Activated T-cell treated with anti-CD3 and anti-CD28 coated beads for 4 hours (primary cell): Measurements from ENCODE around the gene ABHD1.
"Not testable (repeated sequence)": the region's sequence is repeated elsewhere in the genome, so short reads cannot be mapped to it uniquely, and the experiment has no call there.

Experiments used
- DNase-seq: peaks from one replicate; pipeline ENCODE4 v3.0.0-alpha.2; 2020

Gene ABHD1

DNA sequence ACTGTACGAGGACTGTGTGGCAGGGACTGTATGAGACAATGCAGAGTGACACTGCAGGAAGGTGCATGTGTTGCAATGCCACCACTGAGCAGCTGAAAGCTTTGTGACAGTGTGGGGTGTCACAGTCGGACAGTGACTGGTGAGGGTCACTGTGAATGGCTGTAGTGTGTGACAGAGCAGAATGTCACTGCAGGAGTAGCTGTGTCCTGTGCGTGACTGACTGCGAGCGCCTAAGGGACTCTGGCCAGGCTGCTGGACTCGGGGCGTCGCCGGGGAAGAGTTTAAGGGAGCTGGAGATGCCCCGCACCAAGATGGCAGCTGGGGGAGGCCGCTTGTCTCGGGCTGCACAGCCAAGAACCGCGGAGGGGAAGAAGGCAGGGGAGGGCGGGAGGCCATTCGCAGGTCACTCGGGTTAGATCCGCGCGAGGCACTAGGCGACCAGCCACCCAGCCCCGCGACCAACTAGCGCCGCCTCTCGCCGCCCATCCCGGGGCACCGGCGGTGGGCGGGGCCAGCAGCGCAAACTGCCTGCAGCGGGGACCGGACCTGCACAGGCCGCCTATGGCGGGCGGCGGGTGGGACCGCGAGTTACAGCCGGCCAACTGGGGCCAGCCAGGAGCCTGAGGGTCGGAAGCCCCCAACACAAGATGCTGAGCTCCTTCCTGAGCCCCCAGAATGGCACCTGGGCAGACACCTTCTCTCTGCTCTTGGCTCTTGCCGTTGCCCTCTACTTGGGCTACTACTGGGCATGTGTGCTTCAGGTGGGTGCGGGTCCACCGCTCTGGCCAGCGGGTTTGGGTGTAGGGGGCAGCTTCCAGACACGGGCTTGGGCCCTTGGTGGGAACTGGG is at the start of gene ABHD1:
Gene ABHD1 (plus strand): TSS at position 514 of the 849 bp plus-strand sequence. CDS start 134 bp downstream, at position 648.
- peak; percentile 40 for DNase-seq

DNA sequence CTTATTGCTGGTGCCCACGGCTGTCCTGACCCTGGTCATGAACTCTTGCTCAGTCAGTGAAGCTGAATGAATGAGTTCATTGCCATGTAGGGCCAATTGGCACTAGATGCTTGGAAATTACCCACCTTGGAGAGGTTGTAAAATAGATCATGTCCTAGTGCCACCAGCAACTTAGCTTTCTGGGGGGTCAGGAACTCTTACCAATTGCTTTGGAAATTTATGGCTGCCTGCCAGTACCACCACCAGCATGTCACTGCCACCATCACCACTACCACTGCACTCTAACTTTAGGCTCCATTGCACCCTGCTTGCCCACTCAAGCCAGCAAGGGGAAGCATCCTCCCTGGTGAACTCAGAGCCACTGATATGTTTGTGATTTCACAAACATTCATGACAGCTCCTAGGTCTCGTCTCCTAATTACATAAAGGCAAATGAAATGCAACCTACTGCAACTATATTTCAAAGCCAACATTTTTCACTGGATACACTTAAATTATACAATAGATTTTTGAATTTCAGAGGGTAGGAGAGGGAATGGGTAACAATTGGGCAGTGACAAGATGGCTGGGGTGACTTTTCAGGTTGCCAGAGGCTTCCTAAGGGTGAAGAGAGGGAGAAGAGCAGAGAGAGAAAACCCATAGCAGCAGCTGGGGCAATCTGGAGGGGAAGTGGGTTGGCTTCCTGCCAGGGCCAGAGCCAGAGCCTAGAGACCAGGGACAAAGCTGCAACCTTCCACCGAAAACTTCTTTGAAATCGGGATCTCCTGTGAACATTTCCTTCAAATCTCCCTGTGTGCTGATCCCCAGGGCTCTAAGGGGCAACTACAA is 48.7 kb upstream of the ABHD1 start:
- DNase-seq, result peak; percentile 29

DNA sequence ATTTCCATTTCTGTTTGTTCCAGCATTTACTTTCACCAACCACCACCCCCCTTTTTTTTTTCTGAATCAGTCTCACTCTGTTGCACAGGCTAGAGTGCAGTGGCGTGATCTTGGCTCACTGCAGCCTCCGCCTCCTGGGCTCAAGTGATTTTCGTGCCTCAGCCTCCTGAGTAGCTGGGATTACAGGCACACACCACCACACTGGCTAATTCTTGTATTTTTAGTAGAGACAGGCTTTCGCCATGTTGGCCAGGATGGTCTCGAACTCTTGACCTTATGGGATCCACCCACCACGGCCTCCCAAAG is 48.1 kb upstream of the ABHD1 start:
- DNase-seq, result not testable (repeated sequence)

DNA sequence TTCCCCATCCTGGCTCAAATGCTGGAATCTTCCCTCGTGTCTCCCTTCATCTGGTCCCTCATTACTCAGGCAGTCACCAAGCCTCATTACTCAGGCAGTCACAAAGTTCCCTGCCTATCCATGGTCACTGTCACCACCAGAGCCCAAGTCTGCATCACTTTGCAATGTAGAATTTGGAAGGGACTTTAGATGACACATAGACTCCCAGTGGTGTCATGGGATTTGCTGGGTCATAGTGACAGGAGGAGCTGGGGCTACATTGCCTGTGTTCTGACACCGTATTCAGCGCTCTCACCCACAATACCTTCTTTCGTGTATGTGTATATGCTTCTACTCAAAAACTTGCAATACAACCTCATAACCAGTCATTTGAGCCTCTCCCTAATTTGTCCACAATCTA is 47.3 kb upstream of the ABHD1 start:
- DNase-seq, result no peak

DNA sequence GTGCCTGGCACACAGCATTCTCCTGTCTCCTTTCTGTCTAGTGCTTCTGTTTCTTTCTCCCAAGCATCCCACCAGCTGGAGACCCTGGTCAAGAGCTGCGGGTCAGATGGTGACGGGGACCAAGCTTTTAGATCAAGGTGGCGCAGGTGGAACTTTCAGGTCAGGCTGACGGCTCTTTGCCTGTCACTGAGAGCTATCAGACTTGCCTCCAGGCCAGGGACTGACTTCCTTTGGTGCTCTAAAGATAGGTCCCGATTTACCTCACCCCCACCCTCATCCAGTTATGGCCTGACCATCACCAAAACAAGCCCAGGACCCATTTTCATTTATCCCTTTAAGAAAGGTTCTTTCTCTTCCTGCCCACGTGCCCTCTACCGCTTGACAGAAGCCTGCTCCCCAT is 46.4 kb upstream of the ABHD1 start:
- no peak for DNase-seq

DNA sequence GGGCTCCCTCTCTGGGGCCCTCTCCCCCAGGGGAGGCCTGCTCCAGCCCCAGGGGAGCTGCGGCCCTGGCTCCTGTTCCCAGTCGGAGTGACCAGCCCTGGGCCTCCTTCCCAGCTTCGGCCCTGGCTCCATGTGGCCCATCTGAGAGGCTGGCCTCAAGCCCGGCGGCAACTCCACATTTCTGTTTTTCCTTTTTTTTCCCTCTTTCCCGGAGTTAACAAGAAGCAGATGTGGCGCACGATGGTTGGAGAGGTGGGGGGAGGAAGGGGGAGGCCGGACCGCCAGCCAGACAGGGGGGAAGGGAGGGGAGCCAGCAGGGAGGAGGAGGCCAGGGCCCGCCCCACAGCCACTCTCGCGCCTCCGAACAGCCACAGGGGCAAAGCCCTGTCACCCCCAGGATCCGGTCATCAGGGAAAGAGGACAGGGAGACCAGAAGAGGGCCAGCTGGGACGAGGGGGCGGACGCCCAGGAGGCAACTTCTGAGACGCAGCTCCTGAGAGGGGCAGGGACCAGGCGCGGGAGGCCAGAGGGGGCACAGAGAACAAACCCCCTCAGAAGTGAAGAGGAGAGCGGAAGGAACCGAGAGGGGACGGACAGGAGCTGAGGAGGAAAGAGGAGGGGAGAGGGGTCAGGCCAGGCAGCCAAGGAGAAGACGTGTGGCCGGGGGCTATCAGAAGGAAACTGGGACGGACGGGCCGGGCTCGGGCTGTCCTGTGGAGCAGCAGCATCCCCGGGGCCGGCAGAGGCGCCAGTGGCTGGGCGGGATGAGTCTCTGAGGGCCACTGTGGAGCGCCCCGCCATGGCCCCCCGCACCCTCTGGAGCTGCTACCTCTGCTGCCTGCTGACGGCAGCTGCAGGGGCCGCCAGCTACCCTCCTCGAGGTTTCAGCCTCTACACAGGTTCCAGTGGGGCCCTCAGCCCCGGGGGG is 45.1 kb upstream of the ABHD1 start, which contains the start of gene EMILIN1:
Gene EMILIN1 (plus strand): TSS at position 349 of the 928 bp plus-strand sequence. CDS start 451 bp downstream, at position 800.
- DNase-seq, result no peak

DNA sequence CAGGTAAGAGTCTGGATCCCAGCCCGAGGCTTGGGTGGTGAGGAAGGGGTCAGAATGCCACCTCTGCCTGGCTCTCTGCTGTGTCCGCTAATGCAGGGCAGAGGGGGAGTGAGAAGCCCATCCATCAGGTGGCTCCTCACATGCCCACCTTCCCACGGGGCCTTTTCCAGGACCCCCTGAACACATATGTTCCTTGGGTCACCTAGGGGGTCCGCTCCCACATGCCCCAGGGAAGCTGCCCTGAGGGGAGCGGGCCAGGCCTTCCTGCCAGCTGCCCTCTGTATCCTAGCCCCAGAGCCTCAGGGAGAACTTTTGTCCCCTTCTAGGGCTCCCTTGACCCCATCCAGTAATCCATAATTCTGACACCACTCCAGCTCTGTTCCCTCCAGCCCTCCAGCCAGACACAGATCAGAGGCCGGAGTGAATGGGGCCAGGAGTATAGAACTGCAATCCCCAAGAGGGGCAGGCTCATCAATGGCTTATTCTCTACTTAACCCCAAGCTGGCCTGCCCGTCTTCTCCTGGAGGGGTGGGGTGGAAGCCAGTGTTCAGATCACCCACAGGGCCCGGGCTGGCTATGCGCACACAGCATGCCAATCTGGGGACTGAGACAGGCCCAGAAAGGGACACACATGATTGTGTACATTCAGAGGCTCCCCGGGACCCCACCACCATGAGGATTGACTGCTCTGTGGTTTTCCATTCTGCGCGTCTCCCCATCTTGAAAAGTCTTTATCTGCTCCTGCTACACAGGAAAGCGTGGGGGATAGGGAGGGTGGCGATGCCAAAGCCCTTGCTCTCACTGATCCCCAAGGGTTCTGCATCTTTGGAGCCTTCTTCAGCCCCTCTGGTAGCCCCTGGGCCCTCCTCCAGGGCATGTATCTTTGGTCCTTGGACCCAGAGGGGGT is 44.1 kb upstream of the ABHD1 start:
- no peak for DNase-seq

DNA sequence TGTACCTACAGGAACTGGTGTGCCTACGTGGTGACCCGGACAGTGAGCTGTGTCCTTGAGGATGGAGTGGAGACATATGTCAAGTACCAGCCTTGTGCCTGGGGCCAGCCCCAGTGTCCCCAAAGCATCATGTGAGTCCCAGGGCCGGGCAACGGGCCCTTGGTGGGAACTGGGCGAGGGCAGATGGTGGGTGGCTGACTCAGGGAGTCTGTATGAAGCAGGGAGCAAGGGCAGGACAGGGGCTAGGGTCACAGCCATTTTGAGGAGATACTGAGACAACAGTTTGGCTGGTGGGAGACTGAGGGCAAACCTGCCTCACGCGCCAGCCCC is 43.5 kb upstream of the ABHD1 start:
- DNase-seq, result no peak

DNA sequence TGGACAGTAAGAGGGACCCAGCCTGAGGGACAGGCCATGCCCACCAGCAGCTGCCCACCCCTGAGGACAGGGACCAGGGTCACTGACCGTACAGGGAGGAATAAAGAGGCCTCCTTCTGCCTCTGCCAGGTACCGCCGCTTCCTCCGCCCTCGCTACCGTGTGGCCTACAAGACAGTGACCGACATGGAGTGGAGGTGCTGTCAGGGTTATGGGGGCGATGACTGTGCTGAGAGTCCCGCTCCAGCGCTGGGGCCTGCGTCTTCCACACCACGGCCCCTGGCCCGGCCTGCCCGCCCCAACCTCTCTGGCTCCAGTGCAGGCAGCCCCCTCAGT is 43.0 kb upstream of the ABHD1 start:
- DNase-seq, result no peak

DNA sequence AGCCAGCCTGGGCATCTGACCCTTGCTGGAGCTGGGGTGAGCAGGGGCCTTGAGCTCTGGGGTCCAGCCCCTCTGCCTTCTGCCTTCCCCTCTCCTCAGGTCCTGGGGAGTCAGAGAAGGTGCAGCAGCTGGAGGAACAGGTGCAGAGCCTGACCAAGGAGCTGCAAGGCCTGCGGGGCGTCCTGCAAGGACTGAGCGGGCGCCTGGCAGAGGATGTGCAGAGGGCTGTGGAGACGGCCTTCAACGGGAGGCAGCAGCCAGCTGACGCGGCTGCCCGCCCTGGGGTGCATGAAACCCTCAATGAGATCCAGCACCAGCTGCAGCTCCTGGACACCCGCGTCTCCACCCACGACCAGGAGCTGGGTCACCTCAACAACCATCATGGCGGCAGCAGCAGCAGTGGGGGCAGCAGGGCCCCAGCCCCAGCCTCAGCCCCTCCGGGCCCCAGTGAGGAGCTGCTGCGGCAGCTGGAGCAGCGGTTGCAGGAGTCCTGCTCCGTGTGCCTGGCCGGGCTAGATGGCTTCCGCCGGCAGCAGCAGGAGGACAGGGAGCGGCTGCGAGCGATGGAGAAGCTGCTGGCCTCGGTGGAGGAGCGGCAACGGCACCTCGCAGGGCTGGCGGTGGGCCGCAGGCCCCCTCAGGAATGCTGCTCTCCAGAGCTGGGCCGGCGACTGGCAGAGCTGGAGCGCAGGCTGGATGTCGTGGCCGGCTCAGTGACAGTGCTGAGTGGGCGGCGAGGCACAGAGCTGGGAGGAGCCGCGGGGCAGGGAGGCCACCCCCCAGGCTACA is 41.4 kb upstream of the ABHD1 start:
- no peak for DNase-seq

DNA sequence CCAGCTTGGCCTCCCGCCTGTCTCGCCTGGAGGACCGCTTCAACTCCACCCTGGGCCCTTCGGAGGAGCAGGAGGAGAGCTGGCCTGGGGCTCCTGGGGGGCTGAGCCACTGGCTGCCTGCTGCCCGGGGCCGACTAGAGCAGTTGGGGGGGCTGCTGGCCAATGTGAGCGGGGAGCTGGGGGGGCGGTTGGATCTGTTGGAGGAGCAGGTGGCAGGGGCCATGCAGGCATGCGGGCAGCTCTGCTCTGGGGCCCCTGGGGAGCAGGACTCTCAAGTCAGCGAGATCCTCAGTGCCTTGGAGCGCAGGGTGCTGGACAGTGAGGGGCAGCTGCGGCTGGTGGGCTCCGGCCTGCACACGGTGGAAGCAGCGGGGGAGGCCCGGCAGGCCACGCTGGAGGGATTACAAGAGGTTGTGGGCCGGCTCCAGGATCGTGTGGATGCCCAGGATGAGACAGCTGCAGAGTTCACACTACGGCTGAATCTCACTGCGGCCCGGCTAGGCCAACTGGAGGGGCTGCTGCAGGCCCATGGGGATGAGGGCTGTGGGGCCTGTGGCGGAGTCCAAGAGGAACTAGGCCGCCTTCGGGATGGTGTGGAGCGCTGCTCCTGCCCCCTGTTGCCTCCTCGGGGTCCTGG is 40.7 kb upstream of the ABHD1 start:
- DNase-seq, result no peak

DNA sequence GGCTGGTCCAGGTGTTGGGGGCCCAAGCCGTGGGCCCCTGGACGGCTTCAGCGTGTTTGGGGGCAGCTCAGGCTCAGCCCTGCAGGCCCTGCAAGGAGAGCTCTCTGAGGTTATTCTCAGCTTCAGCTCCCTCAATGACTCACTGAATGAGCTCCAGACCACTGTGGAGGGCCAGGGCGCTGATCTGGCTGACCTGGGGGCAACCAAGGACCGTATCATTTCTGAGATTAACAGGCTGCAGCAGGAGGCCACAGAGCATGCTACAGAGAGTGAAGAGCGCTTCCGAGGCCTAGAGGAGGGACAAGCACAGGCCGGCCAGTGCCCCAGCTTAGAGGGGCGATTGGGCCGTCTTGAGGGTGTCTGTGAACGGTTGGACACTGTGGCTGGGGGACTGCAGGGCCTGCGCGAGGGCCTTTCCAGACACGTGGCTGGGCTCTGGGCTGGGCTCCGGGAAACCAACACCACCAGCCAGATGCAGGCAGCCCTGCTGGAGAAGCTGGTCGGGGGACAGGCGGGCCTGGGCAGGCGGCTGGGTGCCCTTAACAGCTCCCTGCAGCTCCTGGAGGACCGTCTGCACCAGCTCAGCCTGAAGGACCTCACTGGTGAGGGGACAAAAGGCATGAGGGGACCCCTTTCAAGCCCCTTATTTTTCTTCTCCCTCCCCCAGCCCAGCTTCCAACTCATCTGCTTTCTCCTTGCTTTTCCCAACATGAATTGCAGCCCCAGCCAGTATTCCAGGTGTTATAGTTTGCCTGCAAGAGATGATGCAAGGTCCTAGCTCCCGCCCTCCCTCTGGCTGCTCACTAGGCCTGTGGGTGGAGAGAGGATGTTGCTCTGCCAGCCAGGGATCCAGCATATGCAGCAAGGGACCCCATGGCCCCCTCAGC is 40.0 kb upstream of the ABHD1 start:
- DNase-seq, result no peak

DNA sequence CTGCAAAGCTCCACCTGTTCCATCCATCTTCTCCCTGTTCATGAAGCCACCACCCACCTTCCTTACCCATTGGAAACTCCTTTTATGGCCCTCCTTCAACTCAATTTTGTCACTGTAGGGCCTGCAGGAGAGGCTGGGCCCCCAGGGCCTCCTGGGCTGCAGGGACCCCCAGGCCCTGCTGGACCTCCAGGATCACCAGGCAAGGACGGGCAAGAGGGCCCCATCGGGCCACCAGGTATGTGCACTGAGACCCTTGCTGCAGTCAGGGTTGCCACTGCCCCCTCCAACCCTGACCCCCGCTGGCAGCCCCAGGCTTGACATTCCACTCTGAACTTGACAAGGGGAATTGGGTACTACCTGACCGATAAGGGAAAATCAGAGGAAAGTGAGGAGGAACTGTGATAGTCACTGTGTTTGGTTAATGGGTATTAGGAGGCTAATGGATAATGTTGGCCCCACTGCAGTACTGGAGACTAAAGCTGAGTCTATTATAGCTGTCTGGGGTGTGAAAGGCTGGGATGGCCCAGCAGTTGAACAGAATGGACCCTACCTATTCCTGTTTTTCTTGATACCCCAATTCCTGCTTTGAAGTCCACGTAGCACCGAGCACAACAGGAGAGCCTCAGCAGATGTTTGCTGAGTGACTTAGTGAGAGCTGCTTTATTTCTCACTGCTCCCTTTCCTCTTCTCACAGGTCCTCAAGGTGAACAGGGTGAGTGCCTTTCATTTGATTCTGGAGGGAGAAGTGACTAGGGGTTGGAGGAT is 39.1 kb upstream of the ABHD1 start:
- no peak for DNase-seq

DNA sequence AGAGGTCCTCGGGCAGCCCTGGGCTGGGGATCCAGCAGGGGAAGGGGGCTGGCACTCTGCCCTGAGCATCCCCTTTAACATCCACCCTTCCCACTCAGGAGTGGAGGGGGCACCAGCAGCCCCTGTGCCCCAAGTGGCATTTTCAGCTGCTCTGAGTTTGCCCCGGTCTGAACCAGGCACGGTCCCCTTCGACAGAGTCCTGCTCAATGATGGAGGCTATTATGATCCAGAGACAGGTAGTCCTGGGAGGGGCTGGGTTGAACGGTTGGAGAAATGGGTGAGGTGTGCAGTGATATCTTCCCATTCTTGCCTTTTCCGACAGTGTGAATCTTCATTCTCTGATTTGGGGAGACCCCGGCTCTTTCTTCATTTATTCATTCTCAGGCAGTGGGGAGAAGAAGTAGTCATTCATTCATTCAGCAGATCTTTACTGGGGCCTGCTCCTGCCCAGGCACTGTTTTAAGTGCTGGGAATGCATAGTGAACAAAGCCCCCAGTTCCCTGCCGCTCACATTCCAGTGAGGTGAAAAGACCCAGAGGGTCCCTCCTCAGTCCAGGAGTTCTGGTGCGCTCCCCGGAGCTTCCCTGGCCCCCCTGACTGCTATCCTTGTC is 38.4 kb upstream of the ABHD1 start:
- DNase-seq, result no peak

DNA sequence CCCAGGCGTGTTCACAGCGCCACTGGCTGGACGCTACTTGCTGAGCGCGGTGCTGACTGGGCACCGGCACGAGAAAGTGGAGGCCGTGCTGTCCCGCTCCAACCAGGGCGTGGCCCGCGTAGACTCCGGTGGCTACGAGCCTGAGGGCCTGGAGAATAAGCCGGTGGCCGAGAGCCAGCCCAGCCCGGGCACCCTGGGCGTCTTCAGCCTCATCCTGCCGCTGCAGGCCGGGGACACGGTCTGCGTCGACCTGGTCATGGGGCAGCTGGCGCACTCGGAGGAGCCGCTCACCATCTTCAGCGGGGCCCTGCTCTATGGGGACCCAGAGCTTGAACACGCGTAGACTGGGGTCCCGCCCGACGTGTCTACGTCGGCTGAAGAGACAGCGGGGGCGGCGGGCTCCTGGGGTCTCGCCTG is 37.9 kb upstream of the ABHD1 start:
- DNase-seq, result no peak

DNA sequence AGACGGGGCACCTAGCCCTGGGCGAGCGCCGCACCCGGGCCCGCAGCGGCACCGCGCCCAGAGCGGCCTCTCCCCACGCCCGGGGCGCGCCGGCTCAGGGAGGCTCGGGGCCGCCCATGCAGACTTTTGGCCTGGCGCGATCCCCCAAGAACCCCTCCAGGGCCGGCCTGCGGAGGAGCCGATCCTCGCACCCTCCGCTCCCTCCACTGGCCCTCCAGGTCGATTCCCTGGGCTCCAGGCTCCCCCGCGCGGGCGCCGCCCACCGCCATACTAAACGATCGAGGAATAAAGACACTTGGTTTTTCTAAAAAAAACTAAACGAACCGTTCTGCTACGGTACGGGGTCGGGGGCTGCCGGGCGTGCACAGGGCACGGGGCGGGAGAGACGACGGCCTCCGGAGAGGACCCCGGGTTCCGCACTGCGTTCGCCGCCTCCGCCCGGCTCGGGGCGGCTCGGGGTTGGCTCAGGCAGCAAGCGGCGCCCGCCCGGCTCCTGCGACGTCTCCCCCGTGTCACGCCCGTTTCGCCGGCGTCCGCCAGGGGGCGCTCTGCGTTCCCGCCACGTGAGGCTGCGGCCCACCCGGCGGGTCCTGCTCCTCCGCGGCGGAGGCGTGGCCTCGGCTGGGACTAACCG is 37.4 kb upstream of the ABHD1 start:
- DNase-seq, result peak; percentile 97

DNA sequence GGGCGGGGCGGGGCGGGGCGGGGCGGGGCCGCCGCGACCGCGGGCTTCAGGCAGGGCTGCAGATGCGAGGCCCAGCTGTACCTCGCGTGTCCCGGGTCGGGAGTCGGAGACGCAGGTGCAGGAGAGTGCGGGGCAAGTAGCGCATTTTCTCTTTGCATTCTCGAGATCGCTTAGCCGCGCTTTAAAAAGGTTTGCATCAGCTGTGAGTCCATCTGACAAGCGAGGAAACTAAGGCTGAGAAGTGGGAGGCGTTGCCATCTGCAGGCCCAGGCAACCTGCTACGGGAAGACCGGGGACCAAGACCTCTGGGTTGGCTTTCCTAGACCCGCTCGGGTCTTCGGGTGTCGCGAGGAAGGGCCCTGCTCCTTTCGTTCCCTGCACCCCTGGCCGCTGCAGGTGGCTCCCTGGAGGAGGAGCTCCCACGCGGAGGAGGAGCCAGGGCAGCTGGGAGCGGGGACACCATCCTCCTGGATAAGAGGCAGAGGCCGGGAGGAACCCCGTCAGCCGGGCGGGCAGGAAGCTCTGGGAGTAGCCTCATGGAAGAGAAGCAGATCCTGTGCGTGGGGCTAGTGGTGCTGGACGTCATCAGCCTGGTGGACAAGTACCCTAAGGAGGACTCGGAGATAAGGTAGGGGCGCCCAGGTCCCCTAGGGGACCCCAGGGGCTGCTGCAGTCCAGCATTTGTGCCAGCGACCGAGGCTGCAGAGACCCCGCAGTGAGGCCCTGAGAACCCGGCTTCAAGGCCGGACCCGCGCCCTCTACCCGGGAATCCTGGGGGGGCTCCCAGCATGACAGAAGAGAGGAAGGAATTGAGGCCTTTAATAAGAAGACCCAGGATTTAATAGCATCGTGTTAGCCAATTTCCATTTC is 36.7 kb upstream of the ABHD1 start, which contains the start of gene KHK:
Gene KHK (plus strand): TSS at position 49 of the 870 bp plus-strand sequence. CDS start 488 bp downstream, at position 537.
- no peak for DNase-seq
